ENCODE measurements around the gene STARD7. TPM values are rescaled to one million over a fixed set of nuclear protein-coding genes. Genes with fewer than 3 reads are reported as not detected.
A peak's percentile ranks its signal among the peaks of the same experiment; 100 is the strongest.

The STARD7 gene
- total and polyA plus RNA-seq, 2 of the 13 experiments (the other 11 are each of a cell fraction or from before 2014, with no cell fraction given) = 88.2 to 300 TPM

GRCh38 chr2:96156011-96156820, 52.4 kb downstream of the STARD7 start (continued):
- TF ChIP-seq HNRNPLL (IDR thresholded peaks at IDR 0.05; ENCODE audit: low read depth, low read length, poor library complexity, severe bottlenecking) (no peak), PHF21A (CRISPR knock-in tag; IDR thresholded peaks at IDR 0.05) (no peak), HOXA9 (CRISPR knock-in tag; IDR thresholded peaks at IDR 0.05; ENCODE audit: borderline replicate concordance) (no peak), YY1 (IDR thresholded peaks at IDR 0.05; ENCODE audit: insufficient read depth, insufficient replicate concordance, low read depth, low read length) (no peak), ZNF883 (CRISPR knock-in tag; IDR thresholded peaks at IDR 0.05; ENCODE audit: not compliant biosample characterization) (no peak)

DNA sequence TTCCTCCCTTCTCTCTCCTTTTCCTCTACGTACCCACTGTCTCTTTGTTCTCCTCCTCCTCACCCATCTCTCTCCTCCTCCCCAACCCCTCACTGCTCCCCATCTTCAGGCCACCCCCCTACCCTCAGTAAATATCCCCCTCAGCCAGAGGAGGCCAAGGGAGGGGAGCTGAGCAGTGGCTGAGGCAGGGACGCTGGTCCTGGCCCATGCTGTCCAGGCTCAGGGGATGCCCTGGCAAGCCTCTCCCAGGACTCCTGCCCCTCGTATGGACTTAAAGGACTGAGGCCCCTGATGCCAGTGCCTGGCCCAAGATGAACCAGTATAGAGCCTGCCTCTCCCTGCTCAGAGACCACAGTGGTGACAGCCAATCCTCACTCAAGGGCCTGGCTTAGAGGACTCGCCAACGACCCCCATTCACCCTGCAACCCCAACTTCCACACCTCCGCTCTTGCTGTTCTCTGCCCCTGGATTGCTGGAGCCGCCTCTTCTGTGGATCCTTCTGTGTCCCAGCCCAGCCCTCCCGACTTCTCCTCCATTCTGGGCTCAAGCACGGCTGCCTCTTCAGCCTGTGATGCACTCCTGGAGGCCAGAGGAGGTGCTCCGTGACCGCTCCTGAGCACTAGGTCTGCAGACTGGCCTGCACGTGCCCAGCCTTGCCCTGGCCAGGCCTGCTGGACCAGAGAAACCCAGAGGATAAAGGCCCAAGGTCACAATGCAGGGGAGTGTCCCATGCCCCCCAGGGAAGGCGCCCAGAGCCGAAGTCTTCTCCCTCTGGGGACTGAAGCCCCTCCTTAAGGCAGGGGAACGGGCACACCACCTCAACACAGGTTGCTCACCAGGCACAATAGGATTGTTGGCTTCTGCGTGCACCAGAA, 53.9 kb downstream of the STARD7 start:
- in situ Hi-C loops (cut with HindIII; ENCODE audit: extremely low pct_ligation_motif_present, low pct_unique_long_range_greater_than_20kb) = no loop called here
- no peak for FAIRE-seq
- Histone ChIP-seq H3K4me2 (ENCODE audit: low read depth, low read length) (no peak overlapping the region), H2AFZ (ENCODE audit: low read length) (no peak overlapping the region), H3K4me1 (ENCODE audit: insufficient read depth, low read length) (no peaks in the 10 kb centered on the region), H3K9me3 (ENCODE audit: low read length) (no peaks in the 10 kb centered on the region), H3K4me3 (replicated peaks in 1 of 3; ENCODE audit: insufficient read depth in 1 of 3, low read depth in 2 of 3, low read length in 3 of 3) (no peak overlapping the region), H3K27ac (ENCODE audit: extremely low read length, insufficient read depth, low read length) (no peak overlapping the region), H4K20me1 (ENCODE audit: insufficient read depth, low read length) (no peaks in the 10 kb centered on the region), H3K79me2 (ENCODE audit: insufficient read depth, low read length) (no peaks in the 10 kb centered on the region), H3K27me3 (ENCODE audit: control insufficient read depth in 1 of 2, insufficient read depth in 2 of 2, low read length in 2 of 2) (peaks cover 22 to 75% of the 10 kb centered on the region in 2 experiments), H3K9ac (ENCODE audit: insufficient read depth, low read depth, low read length) (no peak overlapping the region), H3K36me3 (replicated peaks in 1 of 2; ENCODE audit: control insufficient read depth in 1 of 2, insufficient read depth in 2 of 2, low read length in 2 of 2) (no peaks in the 10 kb centered on the region)
- no peak for DNase-seq (ENCODE audit: low spot score)
- intact Hi-C loops (cut with micrococcal nuclease; ENCODE audit: unreplicated experiment) = no loop called here
- TF ChIP-seq, protein P1, sequence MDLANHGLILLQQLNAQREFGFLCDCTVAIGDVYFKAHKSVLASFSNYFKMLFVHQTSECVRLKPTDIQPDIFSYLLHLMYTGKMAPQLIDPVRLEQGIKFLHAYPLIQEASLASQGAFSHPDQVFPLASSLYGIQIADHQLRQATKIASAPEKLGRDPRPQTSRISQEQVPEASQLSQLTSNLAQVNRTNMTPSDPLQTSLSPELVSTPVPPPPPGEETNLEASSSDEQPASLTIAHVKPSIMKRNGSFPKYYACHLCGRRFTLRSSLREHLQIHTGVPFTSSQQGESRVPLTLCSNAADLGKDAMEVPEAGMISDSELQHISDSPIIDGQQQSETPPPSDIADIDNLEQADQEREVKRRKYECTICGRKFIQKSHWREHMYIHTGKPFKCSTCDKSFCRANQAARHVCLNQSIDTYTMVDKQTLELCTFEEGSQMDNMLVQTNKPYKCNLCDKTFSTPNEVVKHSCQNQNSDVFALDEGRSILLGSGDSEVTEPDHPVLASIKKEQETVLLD (CRISPR knock-in tag; IDR thresholded peaks at IDR 0.05; ENCODE audit: low read depth) = no peak
- no peak for TF ChIP-seq ZMAT3 (CRISPR knock-in tag; conservative IDR thresholded peaks at IDR 0.05)
- no peak for TF ChIP-seq ZNF644 (CRISPR knock-in tag; IDR thresholded peaks at IDR 0.05; ENCODE audit: low read depth)
- TF ChIP-seq ADNP (CRISPR knock-in tag; IDR thresholded peaks at IDR 0.05) = no peak
- 0 out of 2 replicates have a peak, but pooled peaks have one; percentile 15 for TF ChIP-seq MYC (CRISPR knock-in tag; IDR thresholded peaks at IDR 0.05; ENCODE audit: borderline replicate concordance)
- TF ChIP-seq SYNCRIP (IDR thresholded peaks at IDR 0.05; ENCODE audit: insufficient read depth, low read depth, low read length) = no peak
- peak; percentile 59 for TF ChIP-seq BHLHE40 (IDR thresholded peaks at IDR 0.05; ENCODE audit: low read length)
- TF ChIP-seq, protein P2, sequence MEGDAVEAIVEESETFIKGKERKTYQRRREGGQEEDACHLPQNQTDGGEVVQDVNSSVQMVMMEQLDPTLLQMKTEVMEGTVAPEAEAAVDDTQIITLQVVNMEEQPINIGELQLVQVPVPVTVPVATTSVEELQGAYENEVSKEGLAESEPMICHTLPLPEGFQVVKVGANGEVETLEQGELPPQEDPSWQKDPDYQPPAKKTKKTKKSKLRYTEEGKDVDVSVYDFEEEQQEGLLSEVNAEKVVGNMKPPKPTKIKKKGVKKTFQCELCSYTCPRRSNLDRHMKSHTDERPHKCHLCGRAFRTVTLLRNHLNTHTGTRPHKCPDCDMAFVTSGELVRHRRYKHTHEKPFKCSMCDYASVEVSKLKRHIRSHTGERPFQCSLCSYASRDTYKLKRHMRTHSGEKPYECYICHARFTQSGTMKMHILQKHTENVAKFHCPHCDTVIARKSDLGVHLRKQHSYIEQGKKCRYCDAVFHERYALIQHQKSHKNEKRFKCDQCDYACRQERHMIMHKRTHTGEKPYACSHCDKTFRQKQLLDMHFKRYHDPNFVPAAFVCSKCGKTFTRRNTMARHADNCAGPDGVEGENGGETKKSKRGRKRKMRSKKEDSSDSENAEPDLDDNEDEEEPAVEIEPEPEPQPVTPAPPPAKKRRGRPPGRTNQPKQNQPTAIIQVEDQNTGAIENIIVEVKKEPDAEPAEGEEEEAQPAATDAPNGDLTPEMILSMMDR (CRISPR knock-in tag; IDR thresholded peaks at IDR 0.05) = peak; percentile 32; the same call in 1 of the 2 replicates
- peak; percentile 11; the same call in 1 of the 3 replicates for ATAC-seq
- BruUV-seq (replicated peaks) = no TSS peak
- ChIA-PET CTCF (ENCODE audit: low intra/inter-chr PET ratio, low total read pairs) (no interaction called here), POLR2A (no interaction called here)
- WGBS (ENCODE audit: low lambda C conversion rate) = 25% methylated on average over 16 of the region's 16 CpGs
